HG02885 (cell line): Measurements from ENCODE around the gene PHF13.
A peak's percentile ranks its signal among the peaks of the same experiment; 100 is the strongest.

ENCODE experiments used
- ATAC-seq: cut with Tn5 transposase; IDR thresholded peaks from one replicate; pipeline ENCODE4 v1.9.1; 2021; ENCODE audit warnings: mild to moderate bottlenecking; ENCODE audit not compliant: unreplicated experiment, poor library complexity

The PHF13 gene

GRCh38 chr1:6613361-6614018 lies at the start of gene PHF13:
PHF13 (plus strand) TSS chr1:6613731; CDS start chr1:6614067, 336 bp downstream.
- peak; percentile 89 for ATAC-seq

GRCh38 chr1:6569033-6569432 lies 44.5 kb upstream of the PHF13 start:
- ATAC-seq = no peak

- ATAC-seq = no peak
These were observed 43.4 kb upstream of the PHF13 start for GRCh38 chr1:6570100-6570499.

- no peak for ATAC-seq
These were observed 42.5 kb upstream of the PHF13 start for GRCh38 chr1:6570987-6571386.

- no peak for ATAC-seq
These were observed 40.7 kb upstream of the PHF13 start for GRCh38 chr1:6572653-6573383.

- no peak for ATAC-seq
These were observed 39.4 kb upstream of the PHF13 start for GRCh38 chr1:6574025-6574620.

GRCh38 chr1:6574818-6575217 lies 38.7 kb upstream of the PHF13 start:
- no peak for ATAC-seq

- no peak for ATAC-seq
These were observed 35.6 kb upstream of the PHF13 start for GRCh38 chr1:6577831-6578525.

- no peak for ATAC-seq
These were observed 34.7 kb upstream of the PHF13 start for GRCh38 chr1:6578624-6579373.

GRCh38 chr1:6579374-6580118 lies 34.0 kb upstream of the PHF13 start, which contains the start of gene ZBTB48:
ZBTB48 (plus strand) TSS chr1:6579994; CDS start chr1:6580610, 616 bp downstream.
- ATAC-seq = peak; percentile 92

GRCh38 chr1:6580119-6580592 lies 33.4 kb upstream of the PHF13 start:
- ATAC-seq = no peak

- no peak for ATAC-seq
These were observed 32.7 kb upstream of the PHF13 start for GRCh38 chr1:6580593-6581409.

GRCh38 chr1:6581561-6582305 lies 31.8 kb upstream of the PHF13 start:
- no peak for ATAC-seq

GRCh38 chr1:6582370-6582769 lies 31.2 kb upstream of the PHF13 start:
- ATAC-seq = no peak

GRCh38 chr1:6584126-6585080 lies 29.1 kb upstream of the PHF13 start:
- ATAC-seq = no peak

- no peak for ATAC-seq
These were observed 28.3 kb upstream of the PHF13 start for GRCh38 chr1:6585081-6585722.
